SK-N-MC (cell line): ENCODE measurements around the gene MARF1.
"Not testable (repeated sequence)": the region's sequence is repeated elsewhere in the genome, so short reads cannot be mapped to it uniquely, and the experiment has no call there.

ENCODE experiments used
- DNase-seq: peaks from one replicate; pipeline ENCODE4 v3.0.0-alpha.2; 2011; ENCODE audit warnings: low read depth, low spot score
- H3K27ac ChIP-seq: fragments of 200-600 bp; sonication (generic); 2 replicates; pipeline ENCODE4 v1.5.1; 2016; ENCODE audit warnings: mixed run types
- H3K36me3 ChIP-seq: fragments of 200-600 bp; sonication (generic); 2 replicates; pipeline ENCODE4 v1.6.1; 2017; ENCODE audit warnings: antibody characterized with exemption, low read length, mixed read lengths; ENCODE audit not compliant: insufficient read depth
- H3K4me3 ChIP-seq: fragments of 200-600 bp; sonication (generic); 2 replicates; pipeline ENCODE4 v1.5.1; 2016
- H3K9ac ChIP-seq: fragments of 200-600 bp; sonication (generic); 2 replicates; pipeline ENCODE4 v1.8.0; 2017; ENCODE audit warnings: mixed run types, mixed read lengths; ENCODE audit not compliant: insufficient read length
- H3K9me3 ChIP-seq: fragments of 200-600 bp; sonication (generic); 2 replicates; pipeline ENCODE4 v1.6.1; 2017; ENCODE audit warnings: low read depth, mild to moderate bottlenecking, antibody characterized with exemption, low read length, moderate library complexity, mixed read lengths
- EZH2 ChIP-seq: fragments of 200-600 bp; sonication (generic); IDR thresholded peaks from one replicate; pipeline ENCODE4 v1.6.1; 2017; ENCODE audit warnings: antibody characterized with exemption
- FOXP2 ChIP-seq: optimal IDR thresholded peaks from 2 replicates; pipeline ENCODE3; 2011; ENCODE audit warnings: mild to moderate bottlenecking, moderate library complexity; ENCODE audit not compliant: insufficient read depth; ENCODE audit errors: extremely low read length, control extremely low read depth
- POLR2AphosphoS5 ChIP-seq: IDR thresholded peaks from 2 replicates; pipeline ENCODE4 v1.6.1; 2012; ENCODE audit warnings: mild to moderate bottlenecking, low read depth, low read length, borderline replicate concordance

Gene MARF1

DNA sequence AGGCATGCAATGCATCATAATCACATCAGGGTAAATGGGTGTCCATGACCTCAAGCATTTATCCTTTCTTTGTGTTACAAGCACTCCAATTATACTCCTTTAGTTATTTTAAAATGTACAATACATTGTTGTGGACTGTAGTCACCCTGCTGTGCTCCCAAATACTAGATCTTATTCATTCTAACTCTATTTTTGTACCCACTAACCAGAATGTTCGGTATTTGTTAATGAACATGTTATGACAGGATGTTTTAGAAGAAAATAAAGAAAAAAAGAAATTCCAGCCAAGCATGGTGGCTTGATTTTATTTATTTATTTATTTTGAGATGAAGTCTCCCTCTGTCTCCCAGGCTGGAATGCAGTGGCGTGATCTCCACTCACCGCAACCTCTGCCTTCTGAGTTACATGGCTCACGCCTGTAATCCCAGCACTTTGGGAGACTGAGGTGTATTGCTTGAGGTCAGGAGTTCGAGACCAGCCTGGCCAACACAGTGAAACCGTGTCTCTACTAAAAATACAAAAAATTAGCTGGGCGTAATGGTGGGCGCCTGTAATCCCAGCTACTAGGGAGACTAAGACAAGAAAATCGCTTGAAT is 5.3 kb upstream of the MARF1 start:
- H3K27ac ChIP-seq: no peak overlapping the region
- H3K36me3 ChIP-seq: 0 out of 2 replicates have a peak, but pooled peaks cover 3% of the 10 kb centered on the region
- TF ChIP-seq POLR2AphosphoS5: no peak
- TF ChIP-seq EZH2: no peak
- no peak for TF ChIP-seq FOXP2
- no peak for DNase-seq
- H3K9me3 ChIP-seq: no peaks in the 10 kb centered on the region
- no peak overlapping the region for H3K9ac ChIP-seq
- H3K4me3 ChIP-seq: no peak overlapping the region

DNA sequence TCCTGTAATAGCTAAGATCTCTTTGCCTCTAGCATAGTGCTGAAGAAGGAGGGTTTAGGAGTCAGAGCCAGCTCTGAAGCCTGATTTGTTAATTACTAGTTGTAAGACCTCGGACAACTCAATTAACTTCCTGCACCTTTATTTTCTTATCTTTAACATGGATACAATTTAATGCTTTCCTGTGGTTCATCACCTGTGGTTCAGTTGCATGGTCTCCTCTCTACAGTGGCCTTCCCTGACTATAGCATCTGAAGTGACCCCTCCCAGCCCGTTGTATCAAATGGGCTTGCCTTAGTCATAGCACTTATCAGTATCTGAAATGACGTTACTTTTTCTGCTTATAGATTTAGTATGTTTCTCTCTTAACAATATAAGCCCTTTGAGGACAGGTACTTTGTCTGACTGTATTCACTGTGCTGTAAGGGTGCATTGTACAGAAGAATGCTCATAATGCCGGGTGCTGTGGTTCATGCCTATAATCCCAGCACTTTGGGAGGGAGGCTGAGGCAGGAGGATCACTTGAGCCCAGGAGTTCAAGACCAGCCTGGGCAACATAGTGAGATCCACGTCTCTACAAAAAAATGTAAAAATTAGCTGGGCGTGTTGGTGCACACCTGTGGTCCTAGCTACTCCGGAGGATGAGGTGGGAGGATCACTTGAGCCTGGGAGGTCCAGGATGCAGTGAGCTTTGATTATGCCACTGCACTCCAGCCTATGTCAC is 4.5 kb upstream of the MARF1 start:
- TF ChIP-seq FOXP2 (no peak), EZH2 (no peak), POLR2AphosphoS5 (no peak)
- H3K27ac ChIP-seq: no peak overlapping the region
- H3K9ac ChIP-seq: no peak overlapping the region
- H3K4me3 ChIP-seq: no peak overlapping the region
- H3K36me3 ChIP-seq: 0 out of 2 replicates have a peak, but pooled peaks cover 3% of the 10 kb centered on the region
- DNase-seq: no peak
- no peaks in the 10 kb centered on the region for H3K9me3 ChIP-seq

DNA sequence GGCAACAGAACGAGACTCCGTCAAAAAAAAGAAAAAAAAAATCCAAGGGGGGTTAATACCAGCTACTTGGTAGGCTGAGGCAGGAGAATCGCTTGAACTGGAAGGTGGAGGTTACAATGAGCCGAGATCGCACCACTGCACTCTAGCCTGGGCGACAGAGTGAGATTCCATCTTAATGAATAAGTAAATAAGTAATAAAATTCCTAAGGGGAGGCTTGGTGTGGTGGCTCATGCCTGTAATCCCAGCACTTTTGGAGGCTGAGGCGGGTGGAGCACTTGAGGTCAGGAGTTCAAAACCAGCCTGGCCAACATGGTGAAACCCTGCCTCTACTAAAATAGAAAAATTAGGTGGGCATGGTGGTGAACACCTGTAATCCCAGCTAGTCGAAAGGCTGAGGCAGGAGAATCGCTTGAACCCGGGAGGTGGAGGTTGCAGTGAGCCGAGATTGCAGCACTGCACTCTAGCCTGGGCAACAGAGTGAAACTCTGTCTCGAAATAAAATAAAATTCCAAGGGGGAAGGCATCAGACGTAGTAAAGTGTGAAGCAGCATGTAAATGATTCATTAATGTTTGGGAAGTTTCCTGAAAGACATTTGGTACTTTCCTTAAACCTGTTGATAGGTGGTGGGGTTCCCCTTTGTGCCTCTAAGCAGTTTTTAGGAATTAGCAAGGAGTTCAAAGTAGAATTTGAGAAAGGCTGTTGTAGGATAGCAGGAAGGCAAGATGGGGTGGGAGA is 3.8 kb upstream of the MARF1 start:
- not testable (repeated sequence) for H3K9ac ChIP-seq, H3K36me3 ChIP-seq, H3K27ac ChIP-seq, H3K9me3 ChIP-seq, DNase-seq, H3K4me3 ChIP-seq

DNA sequence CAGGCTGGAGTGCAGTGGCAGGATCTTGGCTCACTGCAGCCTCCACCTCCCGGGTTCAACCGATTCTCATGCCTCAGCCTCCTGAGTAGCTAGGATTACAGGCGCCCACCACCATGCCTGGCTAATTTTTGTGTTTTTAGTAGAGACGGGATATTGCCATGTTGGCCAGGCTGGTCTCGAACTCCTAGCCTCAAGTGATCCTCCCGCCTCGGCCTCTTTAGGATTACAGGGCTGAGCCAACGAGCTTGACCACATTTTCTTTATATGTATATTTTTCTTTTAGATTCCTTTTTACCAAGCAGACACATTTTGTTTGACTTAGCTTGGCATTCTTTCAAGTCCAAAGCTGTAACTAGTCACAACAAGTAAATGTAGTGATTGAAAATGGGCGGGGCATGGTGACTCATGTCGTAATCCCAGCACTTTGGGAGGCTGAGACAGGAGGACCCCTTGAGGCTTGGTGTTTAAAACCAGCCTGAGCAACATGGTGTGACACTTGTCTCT is 2.1 kb upstream of the MARF1 start:
- H3K9me3 ChIP-seq, H3K27ac ChIP-seq, DNase-seq, H3K4me3 ChIP-seq, H3K9ac ChIP-seq, H3K36me3 ChIP-seq: not testable (repeated sequence)

DNA sequence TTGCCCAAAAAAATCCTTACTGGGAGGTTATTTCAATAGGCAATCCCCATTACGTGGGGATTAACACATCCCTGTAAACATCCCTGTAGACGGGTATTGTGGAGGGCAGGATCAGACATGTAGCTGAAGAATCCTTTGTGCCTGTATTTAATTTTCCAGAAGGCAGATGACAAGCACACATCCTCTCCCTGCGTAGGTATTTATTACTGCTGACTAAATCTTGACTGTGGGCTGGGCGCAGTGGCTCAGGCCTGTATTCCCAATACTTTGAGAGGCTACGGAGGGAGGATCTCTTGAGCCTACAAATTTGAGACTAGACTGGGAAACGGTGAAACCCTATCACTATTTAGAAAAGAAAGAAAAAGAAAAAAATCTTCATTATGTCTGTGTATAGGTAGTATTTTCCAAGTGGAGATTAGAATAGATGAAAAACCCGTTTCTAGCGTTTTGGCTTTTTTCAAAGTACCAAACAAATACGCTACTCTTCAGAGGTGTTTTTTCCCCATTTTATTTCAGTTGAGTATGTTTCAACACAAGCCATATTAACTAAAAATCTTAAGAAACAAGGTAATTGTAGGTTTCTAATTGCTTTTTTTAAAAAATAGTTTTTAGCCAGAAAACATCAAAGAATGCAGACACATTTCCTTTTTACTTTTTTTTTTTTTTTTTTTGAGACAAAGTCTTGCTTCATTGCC is 1.5 kb upstream of the MARF1 start:
- Histone ChIP-seq H3K27ac (peak overlapping the region; percentile 99), H3K4me3 (peak overlapping the region; percentile 99), H3K36me3 (no peaks in the 10 kb centered on the region), H3K9me3 (no peaks in the 10 kb centered on the region), H3K9ac (peak overlapping the region; percentile 100)
- no peak for TF ChIP-seq POLR2AphosphoS5
- TF ChIP-seq EZH2: no peak
- no peak for TF ChIP-seq FOXP2
- no peak for DNase-seq

DNA sequence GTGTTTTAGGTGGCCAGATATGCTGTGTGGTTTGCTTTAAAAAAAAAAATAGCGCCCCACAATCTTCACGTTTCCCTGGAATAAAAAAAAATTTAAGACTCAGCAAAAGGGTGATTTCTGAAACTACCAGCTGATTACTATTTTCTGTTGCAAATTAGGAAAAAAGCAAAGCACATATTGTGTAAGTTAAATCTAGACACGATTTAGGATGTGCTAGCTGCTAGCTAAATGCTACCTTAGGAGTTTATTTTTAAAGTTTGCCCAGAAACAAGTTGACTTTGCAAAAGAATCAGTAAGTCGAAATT is 944 bp upstream of the MARF1 start:
- peak overlapping the region; percentile 100 for H3K9ac ChIP-seq
- peak overlapping the region; percentile 99 for H3K4me3 ChIP-seq
- H3K27ac ChIP-seq: peak overlapping the region; percentile 99
- H3K9me3 ChIP-seq: no peaks in the 10 kb centered on the region
- no peak for DNase-seq
- no peak for TF ChIP-seq POLR2AphosphoS5
- no peak for TF ChIP-seq FOXP2
- no peak for TF ChIP-seq EZH2
- peaks cover 4% of the 10 kb centered on the region for H3K36me3 ChIP-seq

DNA sequence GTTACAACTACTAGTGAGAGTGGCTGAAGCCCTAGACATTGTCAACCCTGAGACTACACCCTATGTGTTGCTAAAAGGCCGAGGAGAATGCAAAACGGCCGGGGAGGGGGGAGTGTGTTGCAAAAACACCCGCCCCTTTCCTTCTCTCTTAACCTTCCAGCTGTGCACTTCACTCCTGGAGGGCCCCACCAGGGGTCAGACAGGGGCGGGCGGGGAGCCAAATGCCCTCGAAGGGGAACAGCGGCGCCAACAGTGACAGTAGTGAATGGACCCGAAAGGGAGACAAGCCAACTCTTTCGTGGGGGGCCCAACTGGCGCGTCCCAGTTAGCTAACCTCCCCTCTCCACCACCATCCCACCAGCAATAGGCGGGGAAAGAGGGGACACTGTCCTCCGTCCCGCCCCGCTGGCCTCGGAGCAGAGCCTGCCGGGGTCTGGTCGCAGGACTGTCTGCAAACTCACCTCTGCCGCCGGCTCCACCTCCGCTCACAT is 352 bp downstream of the MARF1 start:
- Histone ChIP-seq H3K9ac (peak overlapping the region; percentile 85), H3K9me3 (no peaks in the 10 kb centered on the region), H3K36me3 (peaks cover 17% of the 10 kb centered on the region), H3K4me3 (peak overlapping the region; percentile 99), H3K27ac (peak overlapping the region; percentile 32; the same call in 1 of the 2 replicates)
- DNase-seq: no peak
- TF ChIP-seq POLR2AphosphoS5 (no peak), EZH2 (no peak), FOXP2 (no peak)
